ENCODE measurements around the gene SPRR2F.
"Not testable (repeated sequence)": the region's sequence is repeated elsewhere in the genome, so short reads cannot be mapped to it uniquely, and the experiment has no call there.

The SPRR2F gene, protein sequence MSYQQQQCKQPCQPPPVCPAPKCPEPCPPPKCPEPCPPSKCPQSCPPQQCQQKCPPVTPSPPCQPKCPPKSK

DNA sequence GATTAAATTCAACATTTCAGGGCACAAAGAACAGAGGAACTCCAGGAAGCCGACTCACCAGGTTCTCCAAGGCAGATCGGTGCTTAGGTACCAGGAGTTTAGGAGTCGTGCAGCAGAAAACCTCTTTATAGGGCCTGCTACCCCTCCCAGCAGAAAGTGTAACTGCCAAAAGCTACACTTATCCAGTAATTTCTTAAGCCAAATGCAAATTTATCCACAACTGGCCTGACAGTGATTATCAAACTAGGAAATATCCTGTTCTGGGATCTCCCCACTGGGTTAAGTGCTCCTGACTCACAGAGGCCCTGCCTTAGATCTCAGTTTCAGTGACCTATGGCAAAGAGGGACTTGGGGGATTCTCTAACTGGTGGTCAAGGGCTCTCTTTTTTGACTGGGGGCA lies at the start of gene SPRR2F:
TSS of gene SPRR2F (minus strand) at position 101 of the 400 bp plus-strand sequence. CDS start 783 bp downstream, outside the sequence.
- Histone ChIP-seq H3K27me3 (ENCODE audit: control insufficient read depth, insufficient read depth, low read length) (no peaks in the 10 kb centered on the region), H3K27ac (ENCODE audit: low read depth, low read length) (no peak within 1 kb of the TSS), H3K4me1 (ENCODE audit: control insufficient read depth, insufficient read depth, low read length) (no peaks in the 10 kb centered on the region), H3K4me3 (ENCODE audit: low read length) (no peak within 1 kb of the TSS), H3K9ac (ENCODE audit: low read length) (no peak within 1 kb of the TSS), H3K36me3 (ENCODE audit: control insufficient read depth, insufficient read depth, low read length) (no peaks in the 10 kb centered on the region)

DNA sequence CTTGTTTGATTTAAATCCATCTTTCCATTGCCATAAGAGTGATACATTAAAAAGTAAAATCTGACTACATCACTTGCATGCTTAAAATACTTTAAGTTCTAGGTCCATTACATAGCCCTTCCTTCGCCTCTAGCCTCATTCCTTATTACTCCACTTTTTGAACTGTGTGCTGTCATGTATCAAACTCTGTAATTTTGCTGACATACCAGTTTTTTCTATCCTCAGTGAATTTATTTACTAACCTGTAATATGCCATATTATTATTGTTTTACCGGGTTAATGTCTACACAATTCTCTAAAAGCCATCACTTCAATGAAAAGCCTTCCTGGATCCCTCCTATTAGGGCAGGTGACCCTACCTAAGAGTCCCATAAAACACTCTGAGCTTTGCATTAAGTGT lies 42.2 kb upstream of the SPRR2F start:
- Histone ChIP-seq H3K27ac (ENCODE audit: low read depth, low read length) (no peak overlapping the region), H3K4me3 (ENCODE audit: low read length) (no peak overlapping the region), H3K36me3 (ENCODE audit: control insufficient read depth, insufficient read depth, low read length) (no peaks in the 10 kb centered on the region), H3K4me1 (ENCODE audit: control insufficient read depth, insufficient read depth, low read length) (no peaks in the 10 kb centered on the region), H3K27me3 (ENCODE audit: control insufficient read depth, insufficient read depth, low read length) (no peaks in the 10 kb centered on the region), H3K9ac (ENCODE audit: low read length) (no peak overlapping the region)

DNA sequence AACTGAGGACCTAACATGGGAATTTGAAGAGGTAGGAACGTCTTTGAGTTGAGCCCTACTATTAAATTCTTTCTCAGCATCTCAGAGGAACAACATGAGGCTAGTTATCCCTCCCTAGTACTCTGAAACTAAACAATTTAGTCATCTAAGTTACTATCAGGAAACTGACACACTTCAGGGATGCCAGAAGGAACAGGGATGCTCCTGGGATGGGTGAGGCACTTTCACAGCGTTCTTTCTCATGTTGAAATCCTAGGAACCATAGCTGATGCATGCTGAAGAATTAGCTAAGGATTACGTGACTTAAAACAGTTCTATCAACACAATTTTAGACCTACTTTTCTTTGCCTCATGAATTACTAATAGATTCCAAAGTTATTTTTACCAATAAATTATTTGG lies 39.2 kb upstream of the SPRR2F start:
- H3K4me1 ChIP-seq (ENCODE audit: control insufficient read depth, insufficient read depth, low read length), result no peaks in the 10 kb centered on the region
- H3K9ac ChIP-seq (ENCODE audit: low read length), result no peak overlapping the region
- H3K27me3 ChIP-seq (ENCODE audit: control insufficient read depth, insufficient read depth, low read length), result no peaks in the 10 kb centered on the region
- H3K4me3 ChIP-seq (ENCODE audit: low read length), result no peak overlapping the region
- no peak overlapping the region for H3K27ac ChIP-seq (ENCODE audit: low read depth, low read length)
- no peaks in the 10 kb centered on the region for H3K36me3 ChIP-seq (ENCODE audit: control insufficient read depth, insufficient read depth, low read length)

DNA sequence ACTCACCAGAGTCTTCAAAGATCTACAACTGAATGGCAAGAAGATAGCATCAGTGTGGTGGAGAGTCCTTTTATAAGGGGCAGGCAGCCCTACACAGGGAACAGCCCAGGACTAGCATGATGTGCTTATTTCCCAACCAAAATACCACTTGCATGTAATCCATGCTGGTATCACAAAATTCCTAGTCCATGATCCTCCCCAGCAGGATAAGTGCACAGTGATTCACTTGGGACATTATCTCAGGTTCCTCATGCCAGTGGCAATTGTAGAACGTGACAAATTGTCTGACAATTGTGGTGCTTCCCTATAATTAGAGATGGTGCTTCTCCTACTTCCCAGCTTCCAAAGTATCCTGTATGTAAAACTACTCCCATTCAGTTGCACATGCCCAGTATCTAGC lies 37.5 kb upstream of the SPRR2F start, which contains the start of gene SPRR2G:
TSS of gene SPRR2G (minus strand) at position 45 of the 400 bp plus-strand sequence. CDS start 780 bp downstream, outside the sequence.
- no peak within 1 kb of the TSS for H3K27ac ChIP-seq (ENCODE audit: low read depth, low read length)
- no peaks in the 10 kb centered on the region for H3K36me3 ChIP-seq (ENCODE audit: control insufficient read depth, insufficient read depth, low read length)
- no peaks in the 10 kb centered on the region for H3K27me3 ChIP-seq (ENCODE audit: control insufficient read depth, insufficient read depth, low read length)
- H3K4me1 ChIP-seq (ENCODE audit: control insufficient read depth, insufficient read depth, low read length), result no peaks in the 10 kb centered on the region
- H3K4me3 ChIP-seq (ENCODE audit: low read length), result no peak within 1 kb of the TSS
- H3K9ac ChIP-seq (ENCODE audit: low read length), result no peak within 1 kb of the TSS

DNA sequence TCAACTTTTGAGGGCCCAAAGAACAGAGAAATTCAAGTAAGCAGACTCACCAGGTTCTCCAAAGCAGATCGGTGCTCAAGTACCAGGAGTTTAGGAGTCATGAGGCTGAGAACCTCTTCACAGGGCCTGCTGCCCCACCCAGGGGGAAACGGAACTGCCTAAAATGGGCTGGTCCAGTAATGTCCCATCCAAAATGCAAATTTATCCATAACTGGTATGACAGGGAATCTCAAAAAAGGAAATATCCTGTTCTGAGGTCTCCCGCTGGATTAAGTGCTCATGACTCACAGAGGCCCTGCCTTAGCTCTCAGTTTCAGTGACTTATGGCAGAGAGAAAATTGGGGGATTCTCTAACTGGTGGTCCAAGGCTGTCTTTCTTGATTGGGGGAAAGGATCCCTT lies 28.1 kb upstream of the SPRR2F start:
- Histone ChIP-seq H3K27me3 (ENCODE audit: control insufficient read depth, insufficient read depth, low read length) (no peaks in the 10 kb centered on the region), H3K9ac (ENCODE audit: low read length) (no peak overlapping the region), H3K4me1 (ENCODE audit: control insufficient read depth, insufficient read depth, low read length) (no peaks in the 10 kb centered on the region), H3K4me3 (ENCODE audit: low read length) (no peak overlapping the region), H3K36me3 (ENCODE audit: control insufficient read depth, insufficient read depth, low read length) (no peaks in the 10 kb centered on the region), H3K27ac (ENCODE audit: low read depth, low read length) (no peak overlapping the region)

DNA sequence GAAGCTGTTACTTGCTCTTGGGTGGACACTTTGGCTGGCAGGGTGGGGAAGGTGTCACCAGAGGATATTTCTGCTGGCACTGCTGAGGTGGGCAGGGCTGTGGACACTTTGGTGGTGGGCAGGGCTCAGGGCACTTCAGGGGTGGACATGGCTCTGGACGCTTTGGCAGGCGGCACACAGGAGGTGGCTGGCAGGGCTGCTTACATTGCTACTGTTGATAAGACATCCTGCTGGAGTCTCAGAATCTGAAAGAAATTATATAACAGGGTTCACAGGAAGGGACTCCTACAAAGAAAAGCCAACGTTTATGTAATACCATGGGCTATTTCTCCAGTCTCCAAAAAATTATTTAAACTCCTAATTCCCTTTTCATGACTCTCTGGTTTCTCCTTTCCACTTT lies 27.2 kb upstream of the SPRR2F start:
- Histone ChIP-seq H3K9ac (ENCODE audit: low read length) (no peak overlapping the region), H3K4me1 (ENCODE audit: control insufficient read depth, insufficient read depth, low read length) (no peaks in the 10 kb centered on the region), H3K27ac (ENCODE audit: low read depth, low read length) (no peak overlapping the region), H3K4me3 (ENCODE audit: low read length) (no peak overlapping the region), H3K36me3 (ENCODE audit: control insufficient read depth, insufficient read depth, low read length) (no peaks in the 10 kb centered on the region), H3K27me3 (ENCODE audit: control insufficient read depth, insufficient read depth, low read length) (no peaks in the 10 kb centered on the region)

DNA sequence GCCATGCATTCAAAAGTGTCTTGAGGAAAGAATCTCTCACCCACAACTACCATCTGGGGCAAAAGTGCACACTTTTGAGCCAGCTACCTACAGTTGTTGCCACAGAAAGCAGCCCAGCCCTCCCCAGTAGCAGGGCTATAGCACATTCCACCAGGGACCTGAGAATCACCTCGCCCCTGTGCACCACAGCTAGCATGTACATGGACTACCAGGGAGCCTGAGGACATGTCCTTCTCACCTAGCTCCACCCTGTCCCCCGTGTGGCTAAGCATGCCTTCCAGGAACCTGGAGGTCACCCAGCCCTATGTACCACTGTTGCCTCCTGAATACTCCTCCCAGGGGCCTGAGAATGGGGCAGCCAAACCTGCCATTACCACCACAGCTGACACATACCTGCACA lies 20.4 kb upstream of the SPRR2F start:
- H3K36me3 ChIP-seq (ENCODE audit: control insufficient read depth, insufficient read depth, low read length), result no peaks in the 10 kb centered on the region
- H3K4me1 ChIP-seq (ENCODE audit: control insufficient read depth, insufficient read depth, low read length), result no peaks in the 10 kb centered on the region
- no peaks in the 10 kb centered on the region for H3K27me3 ChIP-seq (ENCODE audit: control insufficient read depth, insufficient read depth, low read length)
- H3K4me3 ChIP-seq (ENCODE audit: low read length), result no peak overlapping the region
- no peak overlapping the region for H3K27ac ChIP-seq (ENCODE audit: low read depth, low read length)
- H3K9ac ChIP-seq (ENCODE audit: low read length), result no peak overlapping the region

DNA sequence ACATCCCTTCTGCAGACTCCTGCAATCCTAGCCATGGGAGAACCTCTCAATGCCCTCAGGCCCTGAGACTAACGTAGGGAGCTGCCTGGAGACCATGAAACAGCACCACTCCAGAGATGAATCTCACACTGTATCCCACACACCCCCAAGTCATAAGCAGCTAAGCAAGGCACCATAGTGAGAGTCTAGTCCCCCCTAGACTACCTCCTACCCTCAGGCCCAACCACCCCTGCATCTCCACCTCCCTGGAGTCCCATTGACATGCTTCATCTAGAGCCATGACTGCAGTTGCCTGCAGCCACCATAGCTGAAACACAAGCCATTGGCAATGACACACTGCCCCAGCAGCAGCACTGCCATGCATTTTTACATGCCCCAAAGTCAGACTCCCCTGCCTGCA lies 20.0 kb upstream of the SPRR2F start:
- Histone ChIP-seq H3K27me3 (ENCODE audit: control insufficient read depth, insufficient read depth, low read length) (no peaks in the 10 kb centered on the region), H3K4me3 (ENCODE audit: low read length) (no peak overlapping the region), H3K4me1 (ENCODE audit: control insufficient read depth, insufficient read depth, low read length) (no peaks in the 10 kb centered on the region), H3K36me3 (ENCODE audit: control insufficient read depth, insufficient read depth, low read length) (no peaks in the 10 kb centered on the region), H3K9ac (ENCODE audit: low read length) (no peak overlapping the region), H3K27ac (ENCODE audit: low read depth, low read length) (no peak overlapping the region)

DNA sequence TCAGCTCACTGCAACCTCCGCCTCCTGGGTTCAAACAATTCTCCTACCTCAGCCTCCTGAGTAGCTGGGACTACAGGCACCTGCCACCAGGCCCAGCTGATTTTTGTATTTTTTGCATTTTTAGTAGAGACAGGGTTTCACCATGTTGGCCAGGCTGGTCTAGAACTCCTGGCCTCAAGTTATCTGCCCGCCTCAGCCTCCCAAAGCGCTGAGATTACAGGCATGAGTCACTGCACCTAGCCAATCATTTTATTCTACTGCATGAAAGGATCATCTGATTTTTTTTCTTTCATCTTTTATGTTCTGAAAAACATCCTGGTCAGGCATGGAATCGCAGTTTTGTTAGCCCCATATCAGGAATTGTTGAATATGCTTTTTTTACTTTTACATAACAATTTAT lies 15.4 kb upstream of the SPRR2F start:
- H3K27ac ChIP-seq (ENCODE audit: low read depth, low read length); H3K36me3 ChIP-seq (ENCODE audit: control insufficient read depth, insufficient read depth, low read length); H3K9ac ChIP-seq (ENCODE audit: low read length); H3K4me3 ChIP-seq (ENCODE audit: low read length); H3K27me3 ChIP-seq (ENCODE audit: control insufficient read depth, insufficient read depth, low read length); H3K4me1 ChIP-seq (ENCODE audit: control insufficient read depth, insufficient read depth, low read length): not testable (repeated sequence)

DNA sequence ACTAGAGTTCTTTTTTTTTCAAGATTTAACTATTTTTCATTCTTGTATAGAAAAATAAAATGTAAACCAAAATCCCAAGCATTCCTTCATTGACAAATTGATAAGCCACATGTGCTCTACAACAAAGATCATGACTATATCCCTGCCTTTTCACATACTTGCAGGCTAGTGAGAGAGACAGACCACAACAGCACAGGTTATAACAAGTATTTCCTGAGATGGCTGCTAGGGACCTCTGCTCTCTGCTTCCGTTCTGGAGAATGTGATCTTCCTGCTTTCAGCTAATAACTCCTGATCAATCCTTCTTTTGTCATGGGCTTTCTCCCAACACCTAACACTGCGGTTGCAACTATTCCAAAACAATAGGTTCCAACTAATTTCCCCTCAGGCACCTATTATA lies 14.0 kb upstream of the SPRR2F start:
- Histone ChIP-seq H3K9ac (ENCODE audit: low read length) (no peak overlapping the region), H3K4me1 (ENCODE audit: control insufficient read depth, insufficient read depth, low read length) (no peaks in the 10 kb centered on the region), H3K27ac (ENCODE audit: low read depth, low read length) (no peak overlapping the region), H3K4me3 (ENCODE audit: low read length) (no peak overlapping the region), H3K36me3 (ENCODE audit: control insufficient read depth, insufficient read depth, low read length) (no peaks in the 10 kb centered on the region), H3K27me3 (ENCODE audit: control insufficient read depth, insufficient read depth, low read length) (no peaks in the 10 kb centered on the region)

DNA sequence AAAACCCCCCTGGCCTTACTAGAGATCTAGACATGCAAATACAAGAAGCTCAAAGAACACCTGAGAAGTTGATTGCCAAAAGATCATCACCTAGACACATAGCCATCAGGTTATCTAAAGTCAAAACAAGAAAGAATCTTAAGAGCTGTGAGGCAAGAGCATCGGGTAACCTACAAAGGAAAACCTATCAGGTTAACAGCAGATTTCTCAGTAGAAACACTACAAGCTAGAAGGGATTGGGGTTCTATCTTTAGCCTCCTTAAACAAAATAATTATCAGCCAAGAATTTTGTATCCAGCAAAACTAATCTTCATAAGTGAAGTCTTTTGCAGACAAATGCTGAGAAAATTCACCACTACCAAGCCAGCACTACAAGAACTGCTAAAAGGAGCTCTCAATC lies 12.2 kb upstream of the SPRR2F start:
- no peak overlapping the region for H3K27ac ChIP-seq (ENCODE audit: low read depth, low read length)
- no peak overlapping the region for H3K4me3 ChIP-seq (ENCODE audit: low read length)
- no peaks in the 10 kb centered on the region for H3K4me1 ChIP-seq (ENCODE audit: control insufficient read depth, insufficient read depth, low read length)
- no peak overlapping the region for H3K9ac ChIP-seq (ENCODE audit: low read length)
- no peaks in the 10 kb centered on the region for H3K36me3 ChIP-seq (ENCODE audit: control insufficient read depth, insufficient read depth, low read length)
- H3K27me3 ChIP-seq (ENCODE audit: control insufficient read depth, insufficient read depth, low read length), result no peaks in the 10 kb centered on the region

DNA sequence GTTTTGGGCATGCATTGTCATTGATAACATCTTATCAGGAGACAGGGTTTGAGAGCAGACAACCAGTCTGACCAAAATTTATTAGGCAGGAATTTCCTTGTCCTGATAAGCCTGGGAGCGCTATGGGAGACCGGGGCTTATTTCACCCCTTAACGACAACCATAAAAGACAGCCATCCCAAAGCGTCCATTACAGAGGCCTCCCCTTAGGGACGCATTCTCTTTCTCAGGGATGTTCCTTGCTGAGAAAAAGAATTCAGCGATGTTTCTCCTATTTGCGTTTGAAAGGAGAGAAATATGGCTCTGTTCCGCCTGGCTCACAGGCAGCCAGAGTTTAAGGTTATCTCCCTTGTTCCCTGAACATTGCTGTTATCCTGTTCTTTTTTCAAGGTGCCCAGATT lies 10.5 kb upstream of the SPRR2F start:
- not testable (repeated sequence) for H3K4me1 ChIP-seq (ENCODE audit: control insufficient read depth, insufficient read depth, low read length); H3K9ac ChIP-seq (ENCODE audit: low read length); H3K36me3 ChIP-seq (ENCODE audit: control insufficient read depth, insufficient read depth, low read length); H3K27me3 ChIP-seq (ENCODE audit: control insufficient read depth, insufficient read depth, low read length); H3K4me3 ChIP-seq (ENCODE audit: low read length); H3K27ac ChIP-seq (ENCODE audit: low read depth, low read length)

DNA sequence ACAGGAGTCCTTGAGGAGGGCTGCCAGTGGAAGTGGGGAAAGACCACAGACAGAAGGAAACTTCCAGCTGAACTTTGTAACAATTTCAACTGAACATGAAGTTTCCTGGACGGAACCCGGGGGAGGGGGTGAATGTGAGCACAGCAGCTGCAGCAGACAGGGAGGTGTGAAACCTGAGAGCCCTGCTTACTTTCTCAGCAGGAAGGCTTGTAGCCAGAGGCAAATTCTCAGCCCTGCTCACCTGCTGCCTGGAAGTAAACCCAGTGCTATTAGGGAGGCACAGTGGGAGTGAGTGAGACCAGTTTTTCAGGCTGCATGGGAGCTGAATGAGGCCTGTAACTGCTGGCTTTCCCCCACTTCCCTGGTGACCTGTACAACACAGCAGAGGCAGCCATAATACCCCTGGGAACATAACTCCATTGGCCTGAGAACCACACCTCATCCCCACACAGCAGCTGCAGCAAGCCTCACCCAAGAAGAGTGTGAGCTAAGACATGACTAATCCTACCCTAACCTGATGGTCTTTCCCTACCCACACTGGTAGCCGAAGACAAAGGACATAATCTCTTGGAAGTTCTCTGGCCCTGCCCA lies 9.6 kb upstream of the SPRR2F start:
- Histone ChIP-seq H3K4me1 (ENCODE audit: control insufficient read depth, insufficient read depth, low read length) (no peaks in the 10 kb centered on the region), H3K36me3 (ENCODE audit: control insufficient read depth, insufficient read depth, low read length) (no peaks in the 10 kb centered on the region), H3K9ac (ENCODE audit: low read length) (no peak overlapping the region), H3K4me3 (ENCODE audit: low read length) (no peak overlapping the region), H3K27me3 (ENCODE audit: control insufficient read depth, insufficient read depth, low read length) (no peaks in the 10 kb centered on the region), H3K27ac (ENCODE audit: low read depth, low read length) (no peak overlapping the region)
